Subcutaneous abdominal adipose tissue (tissue), 5 donors: ENCODE data around the gene SNRPA.

Source experiments
- H3K27ac ChIP-seq: one replicate; pipeline ENCODE4 v1.7.0; 2013; ENCODE audit warnings: low read depth, mild to moderate bottlenecking, inconsistent platforms, low read length, moderate library complexity
- H3K27me3 ChIP-seq, 5 donors: one replicate each; pipeline ENCODE4 v1.7.0; 2013; ENCODE audit warnings: low read length in 5 of 5, inconsistent platforms in 1 of 5; ENCODE audit not compliant: control insufficient read depth in 5 of 5, insufficient read depth in 4 of 5
- H3K36me3 ChIP-seq, 5 donors: one replicate each; pipeline ENCODE4 v1.7.0; 2013; ENCODE audit warnings: low read length in 5 of 5; ENCODE audit not compliant: control insufficient read depth in 5 of 5, insufficient read depth in 5 of 5
- H3K4me1 ChIP-seq, 5 donors: one replicate each; pipeline ENCODE4 v1.7.0; 2013; ENCODE audit warnings: low read length in 5 of 5, mild to moderate bottlenecking in 3 of 5, moderate library complexity in 1 of 5; ENCODE audit not compliant: control insufficient read depth in 5 of 5, insufficient read depth in 5 of 5
- H3K4me3 ChIP-seq, 5 donors: one replicate each; pipeline ENCODE4 v1.7.0; 2013; ENCODE audit warnings: low read length in 5 of 5, low read depth in 1 of 5
- H3K9ac ChIP-seq, 5 donors: one replicate each; pipeline ENCODE4 v1.7.0; 2013; ENCODE audit warnings: low read length in 5 of 5, mild to moderate bottlenecking in 4 of 5, moderate library complexity in 3 of 5
- H3K9me3 ChIP-seq, 5 donors: one replicate each; pipeline ENCODE4 v1.7.0; 2013; ENCODE audit warnings: low read length in 5 of 5; ENCODE audit not compliant: control insufficient read depth in 5 of 5
- donor health status: healthy.
- donor health status: healthy.
- donor health status: healthy.
- donor health status: healthy.
- donor health status: healthy.

SNRPA gene

GRCh38 chr19:40713939-40714338 is 37.1 kb upstream of the SNRPA start:
- Histone ChIP-seq H3K9ac (peak overlapping the region in 2 of 5 donors; percentile 56 to 67), H3K9me3 (no peaks in the 10 kb centered on the region), H3K27me3 (peaks cover 0 to 8% (median 0%) of the 10 kb centered on the region in 5 donors), H3K4me3 (peak overlapping the region in 1 of 5 donors; percentile 72), H3K36me3 (peaks cover 6 to 32% (median 16%) of the 10 kb centered on the region in 5 donors), H3K27ac (no peak overlapping the region), H3K4me1 (peaks cover 18 to 46% (median 41%) of the 10 kb centered on the region in 5 donors)

- peak overlapping the region; percentile 99 for H3K27ac ChIP-seq
- peaks cover 0 to 8% (median 0%) of the 10 kb centered on the region in 5 donors for H3K27me3 ChIP-seq
- no peaks in the 10 kb centered on the region for H3K9me3 ChIP-seq
- peak overlapping the region; percentile 72 to 99 (median 78) for H3K4me3 ChIP-seq
- peaks cover 2 to 25% (median 12%) of the 10 kb centered on the region in 5 donors for H3K36me3 ChIP-seq
- H3K9ac ChIP-seq = peak overlapping the region; percentile 56 to 98 (median 69)
- peaks cover 18 to 53% (median 48%) of the 10 kb centered on the region in 5 donors for H3K4me1 ChIP-seq
Measured at GRCh38 chr19:40714441-40715299, 36.3 kb upstream of the SNRPA start.

GRCh38 chr19:40716031-40716481 is 34.9 kb upstream of the SNRPA start:
- peaks cover 0 to 16% (median 9%) of the 10 kb centered on the region in 5 donors for H3K36me3 ChIP-seq
- H3K4me1 ChIP-seq = peaks cover 20 to 67% (median 61%) of the 10 kb centered on the region in 5 donors
- H3K27me3 ChIP-seq = peaks cover 0 to 8% (median 0%) of the 10 kb centered on the region in 5 donors
- peak overlapping the region; percentile 57 to 99 (median 86) for H3K4me3 ChIP-seq
- peak overlapping the region; percentile 99 for H3K27ac ChIP-seq
- H3K9me3 ChIP-seq = no peaks in the 10 kb centered on the region
- peak overlapping the region; percentile 74 to 100 (median 98) for H3K9ac ChIP-seq

GRCh38 chr19:40716482-40717324 is 34.3 kb upstream of the SNRPA start, which contains the start of the genes COQ8B and ITPKC:
Gene COQ8B, minus strand, starts transcription at chr19:40716886. Its CDS starts 2,254 bp downstream, at chr19:40714632.
Gene ITPKC, plus strand, starts transcription at chr19:40717112. Its CDS starts 24 bp downstream, at chr19:40717136.
- peak within 1 kb of the TSS; percentile 99 for H3K27ac ChIP-seq
- H3K36me3 ChIP-seq = peaks cover 0 to 10% (median 4%) of the 10 kb centered on the region in 5 donors
- H3K9ac ChIP-seq = peak within 1 kb of the TSS; percentile 98 to 100 (median 99)
- peaks cover 0 to 8% (median 0%) of the 10 kb centered on the region in 5 donors for H3K27me3 ChIP-seq
- peaks cover 21 to 74% (median 68%) of the 10 kb centered on the region in 5 donors for H3K4me1 ChIP-seq
- H3K9me3 ChIP-seq = no peaks in the 10 kb centered on the region
- H3K4me3 ChIP-seq = peak within 1 kb of the TSS; percentile 86 to 99 (median 97)

- H3K36me3 ChIP-seq = peaks cover 0 to 13% (median 3%) of the 10 kb centered on the region in 5 donors
- H3K9me3 ChIP-seq = no peaks in the 10 kb centered on the region
- H3K4me3 ChIP-seq = peak overlapping the region; percentile 86 to 99 (median 97)
- peaks cover 0 to 8% (median 0%) of the 10 kb centered on the region in 5 donors for H3K27me3 ChIP-seq
- H3K4me1 ChIP-seq = peaks cover 23 to 81% (median 75%) of the 10 kb centered on the region in 5 donors
- H3K9ac ChIP-seq = peak overlapping the region; percentile 95 to 100 (median 99)
- H3K27ac ChIP-seq = peak overlapping the region; percentile 99
Measured at GRCh38 chr19:40717325-40717879, 33.6 kb upstream of the SNRPA start.

- Histone ChIP-seq H3K4me3 (peak overlapping the region; percentile 86 to 99 (median 97)), H3K27me3 (peaks cover 0 to 8% (median 0%) of the 10 kb centered on the region in 5 donors), H3K36me3 (peaks cover 0 to 11% (median 3%) of the 10 kb centered on the region in 5 donors), H3K9ac (peak overlapping the region; percentile 95 to 100 (median 99)), H3K4me1 (peaks cover 23 to 83% (median 78%) of the 10 kb centered on the region in 5 donors), H3K27ac (peak overlapping the region; percentile 99), H3K9me3 (no peaks in the 10 kb centered on the region)
Measured at GRCh38 chr19:40717880-40718773, 32.9 kb upstream of the SNRPA start.

GRCh38 chr19:40718774-40719391 is 32.1 kb upstream of the SNRPA start:
- no peaks in the 10 kb centered on the region for H3K9me3 ChIP-seq
- peak overlapping the region; percentile 95 to 100 (median 99) for H3K9ac ChIP-seq
- peaks cover 0 to 8% (median 0%) of the 10 kb centered on the region in 5 donors for H3K27me3 ChIP-seq
- H3K4me3 ChIP-seq = peak overlapping the region; percentile 86 to 99 (median 97)
- peak overlapping the region; percentile 99 for H3K27ac ChIP-seq
- H3K36me3 ChIP-seq = peaks cover 0 to 15% (median 7%) of the 10 kb centered on the region in 5 donors
- peaks cover 23 to 82% (median 77%) of the 10 kb centered on the region in 5 donors for H3K4me1 ChIP-seq

- H3K9ac ChIP-seq = peak overlapping the region; percentile 95 to 100 (median 99)
- H3K4me1 ChIP-seq = peaks cover 21 to 77% (median 72%) of the 10 kb centered on the region in 5 donors
- no peaks in the 10 kb centered on the region for H3K9me3 ChIP-seq
- H3K36me3 ChIP-seq = peaks cover 0 to 20% (median 12%) of the 10 kb centered on the region in 5 donors
- H3K4me3 ChIP-seq = peak overlapping the region; percentile 73 to 99 (median 97)
- H3K27ac ChIP-seq = peak overlapping the region; percentile 99
- H3K27me3 ChIP-seq = peaks cover 0 to 8% (median 0%) of the 10 kb centered on the region in 5 donors
Measured at GRCh38 chr19:40719414-40719894, 31.5 kb upstream of the SNRPA start.
